Cardiac muscle cell (in vitro differentiated cells and primary cell): ENCODE data around the gene NGDN. TPM values are rescaled to one million over a fixed set of nuclear protein-coding genes. Genes with fewer than 3 reads are reported as not detected.

ENCODE experiments used
- DNase-seq, 2 donors: peaks; one replicate each; pipeline versions ENCODE4 v3.0.0 to v3.0.0-alpha.2; 2010 to 2017; ENCODE audit warnings: low read depth in 1 of 2, low spot score in 1 of 2
- H3K27ac ChIP-seq: fragments of 200-600 bp; sonication (generic); 2 replicates; pipeline ENCODE4 v1.5.1; 2016
- H3K27me3 ChIP-seq: fragments of 200-600 bp; sonication (generic); 2 replicates; pipeline ENCODE4 v1.6.0; 2016; ENCODE audit warnings: control low read depth
- H3K36me3 ChIP-seq: fragments of 200-600 bp; sonication (generic); 2 replicates; pipeline ENCODE4 v1.5.1; 2016; ENCODE audit warnings: control low read depth
- H3K4me1 ChIP-seq: fragments of 200-600 bp; sonication (generic); 2 replicates; pipeline ENCODE4 v1.8.1; 2017; ENCODE audit warnings: low read depth, mild to moderate bottlenecking, mixed run types
- H3K4me3 ChIP-seq: fragments of 200-600 bp; sonication (generic); 2 replicates; pipeline ENCODE4 v1.5.1; 2016; ENCODE audit warnings: mild to moderate bottlenecking
- H3K9me3 ChIP-seq: fragments of 200-600 bp; sonication (generic); 2 replicates; pipeline ENCODE4 v1.5.1; 2017; ENCODE audit warnings: low read depth, mild to moderate bottlenecking, control low read depth
- CTCF ChIP-seq: IDR thresholded peaks from 2 replicates; pipeline ENCODE4 v1.5.1; 2012; ENCODE audit warnings: low read depth, mild to moderate bottlenecking, low read length
- polyA plus RNA-seq: library from polyadenylated mRNA; unstranded; fragments of >200 nt; fragmentation: Nextera tagmentation; extraction: Ambion mirVana; gene quantifications from 2 replicates; pipeline ENCODE4 v1.2.1, GENCODE V29; 2016
- total RNA-seq: library from RNA; depleted of rRNA; stranded (reverse); fragments of >200 nt; gene quantifications from 2 replicates; pipeline ENCODE4 v1.2.3, GENCODE V29; 2016

Gene NGDN
- total and polyA plus RNA-seq, 2 experiments from 2014 or later: 43.3 to 66.9 TPM

GRCh38 chr14:23520899-23521533 is 51.5 kb downstream of the NGDN start:
- no peak overlapping the region for H3K27ac ChIP-seq
- no peaks in the 10 kb centered on the region for H3K9me3 ChIP-seq
- TF ChIP-seq CTCF: no peak
- H3K36me3 ChIP-seq: no peaks in the 10 kb centered on the region
- H3K4me3 ChIP-seq: no peak overlapping the region
- H3K27me3 ChIP-seq: no peaks in the 10 kb centered on the region
- H3K4me1 ChIP-seq: peaks cover 5% of the 10 kb centered on the region
- no peak for DNase-seq

- DNase-seq: no peak
- Histone ChIP-seq H3K9me3 (no peaks in the 10 kb centered on the region), H3K36me3 (no peaks in the 10 kb centered on the region), H3K4me3 (no peak overlapping the region), H3K27me3 (no peaks in the 10 kb centered on the region), H3K27ac (no peak overlapping the region), H3K4me1 (peaks cover 5% of the 10 kb centered on the region)
- no peak for TF ChIP-seq CTCF
Measured at GRCh38 chr14:23521785-23522640, 52.5 kb downstream of the NGDN start.

GRCh38 chr14:23522643-23523198 is 53.2 kb downstream of the NGDN start:
- no peak for DNase-seq
- Histone ChIP-seq H3K4me3 (no peak overlapping the region), H3K27ac (no peak overlapping the region), H3K27me3 (no peaks in the 10 kb centered on the region), H3K4me1 (peaks cover 5% of the 10 kb centered on the region), H3K36me3 (no peaks in the 10 kb centered on the region), H3K9me3 (no peaks in the 10 kb centered on the region)
- no peak for TF ChIP-seq CTCF

- TF ChIP-seq CTCF: no peak
Measured at GRCh38 chr14:23523229-23524016, 53.9 kb downstream of the NGDN start.

GRCh38 chr14:23524954-23525353 is 55.5 kb downstream of the NGDN start:
- Histone ChIP-seq H3K36me3 (no peaks in the 10 kb centered on the region), H3K27me3 (no peaks in the 10 kb centered on the region), H3K9me3 (no peaks in the 10 kb centered on the region), H3K4me1 (no peaks in the 10 kb centered on the region), H3K27ac (no peak overlapping the region), H3K4me3 (no peak overlapping the region)
- TF ChIP-seq CTCF: no peak
- DNase-seq: no peak

More at GRCh38 chr14:23523229-23524016, 53.9 kb downstream of the NGDN start:
- Histone ChIP-seq H3K9me3 (no peaks in the 10 kb centered on the region), H3K27ac (no peak overlapping the region), H3K4me3 (no peak overlapping the region), H3K27me3 (no peaks in the 10 kb centered on the region), H3K4me1 (peaks cover under 1% of the 10 kb centered on the region), H3K36me3 (no peaks in the 10 kb centered on the region)
- DNase-seq: no peak
